HEK293 (cell line): ENCODE results near the gene LDLRAD3.

Source experiments
- CTCF ChIA-PET: fragments of 350-600 bp; formaldehyde crosslinking; extraction: SDS; loops from one replicate; lab custom pipeline; 2021; ENCODE audit warnings: antibody characterized with exemption; lab: Yijun Ruan, JAX
- POLR2A ChIA-PET: fragments of 300-600 bp; formaldehyde crosslinking; extraction: SDS; loops from one replicate; lab custom pipeline; 2020; ENCODE audit warnings: antibody characterized with exemption, inconsistent platforms; lab: Yijun Ruan, JAX
- H3K27ac ChIP-seq: fragments of 200-500 bp; sonication (Bioruptor generic); 2 replicates; pipeline ENCODE4 v1.5.1; 2014; ENCODE audit warnings: low read depth, low read length, control low read depth, inconsistent platforms; ENCODE audit errors: extremely low read depth
- H3K36me3 ChIP-seq, 2 experiments: fragments of 200-500 bp in 1 of 2; sonication (Bioruptor generic) in 1 of 2; 1 replicate in 1 of 2; 2 replicates in 1 of 2; pipeline ENCODE4 v1.5.1; 2014 to 2017; ENCODE audit warnings: inconsistent platforms in 2 of 2, low read length in 2 of 2; ENCODE audit not compliant: control insufficient read depth in 2 of 2, insufficient read depth in 1 of 2
- H3K4me1 ChIP-seq: fragments of 200-500 bp; sonication (Bioruptor generic); 2 replicates; pipeline ENCODE4 v1.5.1; 2014; ENCODE audit warnings: mild to moderate bottlenecking, low read length, inconsistent platforms; ENCODE audit not compliant: control insufficient read depth, insufficient read depth
- H3K4me3 ChIP-seq: 2 replicates; pipeline ENCODE4 v1.5.1; 2011; ENCODE audit warnings: low read depth, mild to moderate bottlenecking, control low read depth, low read length, moderate library complexity
- H3K9me3 ChIP-seq: fragments of 200-500 bp; sonication (Bioruptor generic); 2 replicates; pipeline ENCODE4 v1.5.1; 2014; ENCODE audit warnings: low read depth, low read length, inconsistent platforms; ENCODE audit not compliant: control insufficient read depth, insufficient read depth
- KLF8 ChIP-seq: fragments of 450-650 bp; formaldehyde crosslinking; IDR thresholded peaks from 2 replicates; pipeline ENCODE4 v1.5.1; 2016; ENCODE audit warnings: missing biosample characterization, missing genetic modification characterization
- SCRT1 ChIP-seq: fragments of 450-650 bp; formaldehyde crosslinking; IDR thresholded peaks from 2 replicates; pipeline ENCODE4 v1.5.1; 2016; ENCODE audit warnings: missing biosample characterization, missing genetic modification characterization, borderline replicate concordance
- SCRT2 ChIP-seq: fragments of 450-650 bp; formaldehyde crosslinking; IDR thresholded peaks from 2 replicates; pipeline ENCODE4 v1.5.1; 2016; ENCODE audit warnings: missing biosample characterization, missing genetic modification characterization
- SP7 ChIP-seq: fragments of 450-650 bp; formaldehyde crosslinking; IDR thresholded peaks from 2 replicates; pipeline ENCODE4 v1.5.1; 2016; ENCODE audit warnings: missing biosample characterization, missing genetic modification characterization
- ZBTB17 ChIP-seq: fragments of 450-650 bp; formaldehyde crosslinking; IDR thresholded peaks from 2 replicates; pipeline ENCODE4 v1.5.1; 2016; ENCODE audit warnings: missing biosample characterization, missing genetic modification characterization
- ZNF112 ChIP-seq: fragments of 450-650 bp; formaldehyde crosslinking; IDR thresholded peaks from 2 replicates; pipeline ENCODE4 v1.5.0; 2017; ENCODE audit warnings: missing biosample characterization, missing genetic modification characterization
- ZNF132 ChIP-seq: fragments of 450-650 bp; formaldehyde crosslinking; IDR thresholded peaks from 2 replicates; pipeline ENCODE4 v1.5.1; 2017; ENCODE audit warnings: missing biosample characterization, missing genetic modification characterization, borderline replicate concordance
- ZNF138 ChIP-seq: fragments of 450-650 bp; formaldehyde crosslinking; IDR thresholded peaks from 2 replicates; pipeline ENCODE4 v1.5.1; 2016; ENCODE audit warnings: missing biosample characterization, missing genetic modification characterization, borderline replicate concordance
- ZNF214 ChIP-seq: fragments of 450-650 bp; formaldehyde crosslinking; IDR thresholded peaks from 2 replicates; pipeline ENCODE4 v1.5.1; 2017; ENCODE audit warnings: missing biosample characterization, mild to moderate bottlenecking, missing genetic modification characterization, borderline replicate concordance
- ZNF221 ChIP-seq: fragments of 450-650 bp; formaldehyde crosslinking; IDR thresholded peaks from 2 replicates; pipeline ENCODE4 v1.5.1; 2017; ENCODE audit warnings: missing biosample characterization, missing genetic modification characterization, borderline replicate concordance
- ZNF292 ChIP-seq: fragments of 450-650 bp; formaldehyde crosslinking; IDR thresholded peaks from 2 replicates; pipeline ENCODE4 v1.5.1; 2016; ENCODE audit warnings: low read depth, missing biosample characterization, missing genetic modification characterization, borderline replicate concordance
- ZNF354C ChIP-seq: fragments of 450-650 bp; formaldehyde crosslinking; IDR thresholded peaks from 2 replicates; pipeline ENCODE4 v1.5.1; 2016; ENCODE audit warnings: missing biosample characterization, missing genetic modification characterization, low read depth, borderline replicate concordance
- ZNF518A ChIP-seq: fragments of 450-650 bp; formaldehyde crosslinking; conservative IDR thresholded peaks from 2 replicates; pipeline ENCODE4 v1.5.1; 2016; ENCODE audit warnings: low read depth, missing biosample characterization, missing genetic modification characterization
- ZNF670 ChIP-seq: fragments of 450-650 bp; formaldehyde crosslinking; IDR thresholded peaks from 2 replicates; pipeline ENCODE4 v1.5.1; 2016; ENCODE audit warnings: missing biosample characterization, missing genetic modification characterization, low read depth
- TF ChIP-seq, protein P1 (sequence below): fragments of 450-650 bp; IDR thresholded peaks from 2 replicates; pipeline ENCODE4 v1.5.1; 2018; ENCODE audit warnings: missing biosample characterization, mild to moderate bottlenecking, missing genetic modification characterization

The LDLRAD3 gene

DNA sequence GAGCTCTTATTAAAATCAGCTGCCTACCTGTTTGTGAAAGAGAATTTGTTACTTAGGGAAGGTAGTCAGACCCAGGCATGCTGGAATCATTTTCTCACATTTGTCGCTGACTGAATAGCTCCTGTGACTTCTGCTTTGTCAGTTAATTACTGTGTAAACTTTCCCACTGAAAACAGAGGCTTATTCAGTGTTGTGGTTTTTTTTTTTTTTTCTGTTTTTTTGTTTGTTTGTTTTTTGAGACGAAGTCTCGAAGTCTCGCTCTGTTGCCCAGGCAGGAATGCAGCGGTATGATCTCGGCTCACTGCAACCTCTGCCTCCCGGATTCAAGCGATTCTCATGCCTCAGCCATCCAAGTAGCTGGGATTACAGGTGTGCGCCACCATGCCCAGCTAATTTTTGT is 5.6 kb upstream of the LDLRAD3 start:
- H3K9me3 ChIP-seq, result no peaks in the 10 kb centered on the region
- ChIA-PET POLR2A (interaction anchor here (0.7 kb wide), 1 partner anchor 152 kb away, joined by 4 read pairs; no protein-coding TSS in a partner anchor), CTCF (interaction anchor here (0.9 kb wide), 1 partner anchor 133 kb away, joined by 3 read pairs; no protein-coding TSS in a partner anchor)
- H3K4me1 ChIP-seq, result no peaks in the 10 kb centered on the region
- TF ChIP-seq ZNF132 (no peak), ZNF354C (no peak), ZNF670 (tag by site-specific recombination) (no peak), SP7 (no peak), ZNF518A (tag by site-specific recombination) (no peak), ZNF221 (no peak), ZNF112 (tag by site-specific recombination) (no peak), KLF8 (no peak), ZNF138 (tag by site-specific recombination) (no peak), ZNF292 (tag by site-specific recombination) (no peak)
- TF ChIP-seq, protein P1, sequence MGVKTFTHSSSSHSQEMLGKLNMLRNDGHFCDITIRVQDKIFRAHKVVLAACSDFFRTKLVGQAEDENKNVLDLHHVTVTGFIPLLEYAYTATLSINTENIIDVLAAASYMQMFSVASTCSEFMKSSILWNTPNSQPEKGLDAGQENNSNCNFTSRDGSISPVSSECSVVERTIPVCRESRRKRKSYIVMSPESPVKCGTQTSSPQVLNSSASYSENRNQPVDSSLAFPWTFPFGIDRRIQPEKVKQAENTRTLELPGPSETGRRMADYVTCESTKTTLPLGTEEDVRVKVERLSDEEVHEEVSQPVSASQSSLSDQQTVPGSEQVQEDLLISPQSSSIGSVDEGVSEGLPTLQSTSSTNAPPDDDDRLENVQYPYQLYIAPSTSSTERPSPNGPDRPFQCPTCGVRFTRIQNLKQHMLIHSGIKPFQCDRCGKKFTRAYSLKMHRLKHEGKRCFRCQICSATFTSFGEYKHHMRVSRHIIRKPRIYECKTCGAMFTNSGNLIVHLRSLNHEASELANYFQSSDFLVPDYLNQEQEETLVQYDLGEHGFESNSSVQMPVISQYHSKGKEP, result no peak
- TF ChIP-seq, all 188 proteins: peak for 0
- Histone ChIP-seq H3K27ac (no peak overlapping the region), H3K4me3 (no peak overlapping the region), H3K36me3 (no peaks in the 10 kb centered on the region)

DNA sequence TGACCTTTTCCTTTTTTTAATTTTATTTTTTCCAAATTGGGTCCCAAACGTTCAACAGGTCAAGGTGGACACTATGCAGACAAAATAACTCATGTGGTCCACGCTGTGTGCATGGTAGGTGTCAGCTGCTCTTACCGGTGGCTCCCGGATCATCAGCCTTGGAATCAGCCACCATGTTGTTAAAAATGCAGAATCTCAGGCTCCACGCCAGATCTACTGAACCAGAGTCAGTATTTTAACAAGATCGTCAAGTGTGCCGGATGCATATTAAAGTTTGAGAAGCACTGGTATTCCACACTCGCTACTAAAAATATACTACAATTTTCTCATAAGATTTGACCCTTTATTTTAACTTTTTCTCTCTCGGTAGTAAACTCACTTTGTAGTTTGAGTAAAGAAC is 553 bp upstream of the LDLRAD3 start:
- Histone ChIP-seq H3K4me3 (no peak overlapping the region), H3K36me3 (no peaks in the 10 kb centered on the region), H3K4me1 (0 out of 2 replicates have a peak, but pooled peaks cover 4% of the 10 kb centered on the region), H3K9me3 (no peaks in the 10 kb centered on the region), H3K27ac (peak overlapping the region; percentile 56; the same call in 1 of the 2 replicates)
- POLR2A ChIA-PET, result no interaction called here
- TF ChIP-seq SCRT2, result peak; percentile 84
- TF ChIP-seq SCRT1 (tag by site-specific recombination), result 0 out of 2 replicates have a peak, but pooled peaks have one; percentile 15
- no peak for TF ChIP-seq ZNF214 (tag by site-specific recombination)
- 0 out of 2 replicates have a peak, but pooled peaks have one; percentile 9 for TF ChIP-seq ZBTB17
- CTCF ChIA-PET, result no interaction called here
